HepG2 (cell line): ENCODE data around the gene GPR4. TPM values are rescaled to one million over a fixed set of nuclear protein-coding genes. Genes with fewer than 3 reads are reported as not detected.

Experiments used
- CC2D1A ChIP-seq: sonication (generic); formaldehyde crosslinking; IDR thresholded peaks from 2 replicates; pipeline ENCODE4 v1.8.1; 2023; ENCODE audit warnings: mild to moderate bottlenecking, missing genetic modification reagents
- CERS6 ChIP-seq: sonication (generic); formaldehyde crosslinking; IDR thresholded peaks from 2 replicates; pipeline ENCODE4 v1.5.0; 2020; ENCODE audit warnings: missing genetic modification reagents
- DRAP1 ChIP-seq: IDR thresholded peaks from 2 replicates; pipeline ENCODE4 v1.6.1; 2016; ENCODE audit warnings: missing genetic modification reagents, missing compliant biosample characterization
- HOXA9 ChIP-seq: sonication (generic); formaldehyde crosslinking; IDR thresholded peaks from 2 replicates; pipeline ENCODE4 v1.8.1; 2022; ENCODE audit warnings: missing genetic modification reagents, mild to moderate bottlenecking, moderate library complexity, borderline replicate concordance
- IKZF1 ChIP-seq: fragments of 450-650 bp; IDR thresholded peaks from 2 replicates; pipeline ENCODE4 v1.7.1; 2016
- KAT8 ChIP-seq: IDR thresholded peaks from 2 replicates; pipeline ENCODE4 v1.6.1; 2016; ENCODE audit warnings: missing genetic modification reagents, missing compliant biosample characterization
- KLF12 ChIP-seq: sonication (generic); formaldehyde crosslinking; IDR thresholded peaks from 2 replicates; pipeline ENCODE4 v1.4.0; 2020; ENCODE audit warnings: missing genetic modification reagents, borderline replicate concordance
- MEF2D ChIP-seq: sonication (generic); formaldehyde crosslinking; IDR thresholded peaks from 2 replicates; pipeline ENCODE4 v1.5.1; 2020; ENCODE audit warnings: mild to moderate bottlenecking, missing genetic modification reagents
- MTERF4 ChIP-seq: sonication (generic); formaldehyde crosslinking; IDR thresholded peaks from 2 replicates; pipeline ENCODE4 v1.8.0; 2023; ENCODE audit warnings: mild to moderate bottlenecking, missing genetic modification reagents
- MXI1 ChIP-seq: IDR thresholded peaks from 3 replicates; pipeline ENCODE4 v1.6.1; 2012; ENCODE audit warnings: low read depth, low read length, inconsistent platforms, borderline replicate concordance
- RBM39 ChIP-seq: fragments of 200-400 bp; formaldehyde crosslinking; IDR thresholded peaks from one replicate; pipeline ENCODE4 v1.6.1; 2018; ENCODE audit warnings: antibody characterized with exemption, mild to moderate bottlenecking, low read depth, low read length; ENCODE audit not compliant: poor library complexity, severe bottlenecking
- SOX5 ChIP-seq: IDR thresholded peaks from 2 replicates; pipeline ENCODE4 v1.6.1; 2016; ENCODE audit warnings: borderline replicate concordance
- ZKSCAN8 ChIP-seq: IDR thresholded peaks from 2 replicates; pipeline ENCODE4 v1.6.1; 2016; ENCODE audit warnings: borderline replicate concordance, missing genetic modification reagents, missing compliant biosample characterization
- ZNF224 ChIP-seq: sonication (generic); formaldehyde crosslinking; IDR thresholded peaks from 2 replicates; pipeline ENCODE4 v1.5.0; 2020; ENCODE audit warnings: mild to moderate bottlenecking, missing genetic modification reagents
- ZNF280B ChIP-seq: sonication (generic); formaldehyde crosslinking; IDR thresholded peaks from 2 replicates; pipeline ENCODE4 v1.5.0; 2020; ENCODE audit warnings: missing genetic modification reagents, mild to moderate bottlenecking, borderline replicate concordance
- ZNF530 ChIP-seq: sonication (generic); formaldehyde crosslinking; IDR thresholded peaks from 2 replicates; pipeline ENCODE4 v1.5.0; 2020; ENCODE audit warnings: low read depth, mild to moderate bottlenecking, missing genetic modification reagents
- ZNF563 ChIP-seq: sonication (generic); formaldehyde crosslinking; IDR thresholded peaks from 2 replicates; pipeline ENCODE4 v1.8.0; 2022; ENCODE audit warnings: mild to moderate bottlenecking, moderate library complexity, missing genetic modification reagents
- ZNF576 ChIP-seq: sonication (generic); formaldehyde crosslinking; IDR thresholded peaks from 2 replicates; pipeline ENCODE4 v1.4.0; 2020; ENCODE audit warnings: mild to moderate bottlenecking, missing genetic modification reagents
- ZNF639 ChIP-seq: conservative IDR thresholded peaks from 2 replicates; pipeline ENCODE4 v1.6.1; 2018; ENCODE audit warnings: missing genetic modification reagents
- ZNF670 ChIP-seq: sonication (generic); formaldehyde crosslinking; IDR thresholded peaks from 2 replicates; pipeline ENCODE4 v1.8.0; 2022; ENCODE audit warnings: mild to moderate bottlenecking, missing genetic modification reagents, borderline replicate concordance
- ZNF691 ChIP-seq: sonication (generic); formaldehyde crosslinking; IDR thresholded peaks from 2 replicates; pipeline ENCODE4 v1.4.0; 2020; ENCODE audit warnings: missing genetic modification reagents, low read depth, mild to moderate bottlenecking, borderline replicate concordance
- ZNF713 ChIP-seq: sonication (generic); formaldehyde crosslinking; IDR thresholded peaks from 2 replicates; pipeline ENCODE4 v1.4.0; 2020; ENCODE audit warnings: mild to moderate bottlenecking, missing genetic modification reagents
- polyA plus RNA-seq, 8 experiments: library from polyadenylated mRNA; depleted of rRNA in 3 of 8; stranded (reverse) in 7 of 8; unstranded in 1 of 8; fragments of >200 nt; fragmentation: Illumina TruSeq in 4 of 8; extraction: Trizol in 4 of 8; gene quantifications; 2 replicates each; pipeline versions ENCODE4 v1.2.1 to v1.2.3, GENCODE V29; 2011 to 2016; ENCODE audit warnings: low read depth in 4 of 8, missing spikeins in 1 of 8, mixed read lengths in 1 of 8; ENCODE audit not compliant: insufficient read depth in 1 of 8
- total RNA-seq, 5 experiments: library from RNA; depleted of rRNA; stranded (reverse); fragments of >200 nt; fragmentation: Illumina TruSeq; extraction: Trizol; gene quantifications; 2 replicates each; pipeline ENCODE4 v1.2.3, GENCODE V29; 2016; ENCODE audit warnings: low read depth in 1 of 5

GPR4 gene
- total and polyA plus RNA-seq, 2 of the 13 experiments (the other 11 are each of a cell fraction or from before 2014, with no cell fraction given), result 0.15 TPM; not detected in 1

- 0 out of 2 replicates have a peak, but pooled peaks have one; percentile 76 for TF ChIP-seq MTERF4 (CRISPR knock-in tag)
- no peak for TF ChIP-seq IKZF1
- no peak for TF ChIP-seq ZNF639 (CRISPR knock-in tag)
- TF ChIP-seq ZNF691 (CRISPR knock-in tag), result 0 out of 2 replicates have a peak, but pooled peaks have one; percentile 22
- TF ChIP-seq RBM39, result peak; percentile 23
- TF ChIP-seq DRAP1, result 0 out of 2 replicates have a peak, but pooled peaks have one; percentile 27
- TF ChIP-seq ZNF224 (CRISPR knock-in tag), result 0 out of 2 replicates have a peak, but pooled peaks have one; percentile 35
- TF ChIP-seq CC2D1A (CRISPR knock-in tag), result 0 out of 2 replicates have a peak, but pooled peaks have one; percentile 64
- no peak for TF ChIP-seq ZNF670 (CRISPR knock-in tag)
- peak; percentile 43; the same call in 1 of the 2 replicates for TF ChIP-seq HOXA9
- no peak for TF ChIP-seq ZNF563 (CRISPR knock-in tag)
- TF ChIP-seq MXI1, result peak; percentile 44; the same call in 1 of the 3 replicates
- TF ChIP-seq ZNF576 (CRISPR knock-in tag), result no peak
- TF ChIP-seq ZKSCAN8 (CRISPR knock-in tag), result no peak
- no peak for TF ChIP-seq ZNF713 (CRISPR knock-in tag)
- TF ChIP-seq KLF12 (CRISPR knock-in tag), result no peak
- 0 out of 2 replicates have a peak, but pooled peaks have one; percentile 22 for TF ChIP-seq ZNF530 (CRISPR knock-in tag)
- no peak for TF ChIP-seq CERS6 (CRISPR knock-in tag)
- peak; percentile 77; the same call in 1 of the 2 replicates for TF ChIP-seq ZNF280B (CRISPR knock-in tag)
- 0 out of 2 replicates have a peak, but pooled peaks have one; percentile 24 for TF ChIP-seq SOX5 (CRISPR knock-in tag)
- TF ChIP-seq MEF2D, result peak; percentile 18; the same call in 1 of the 2 replicates
- no peak; the same call in 1 of the 2 replicates for TF ChIP-seq KAT8 (CRISPR knock-in tag)
These were observed 39.5 kb upstream of the GPR4 start (continued) for GRCh38 chr19:45641274-45642105.
